CD8-positive, alpha-beta memory T cell (primary cell): ENCODE results near the gene SF1. TPM values are rescaled to one million over a fixed set of nuclear protein-coding genes. Genes with fewer than 3 reads are reported as not detected.
A peak's percentile ranks its signal among the peaks of the same experiment; 100 is the strongest.

ENCODE experiments used
- CTCF ChIA-PET: fragments of 350-600 bp; sonication (Branson Sonifier 250); formaldehyde crosslinking; loops from one replicate; lab custom pipeline; 2021; ENCODE audit warnings: antibody characterized with exemption; lab: Charles Lee
- POLR2A ChIA-PET: fragments of 350-600 bp; sonication (Branson Sonifier 250); formaldehyde crosslinking; loops from one replicate; lab custom pipeline; 2021; ENCODE audit warnings: antibody characterized with exemption; lab: Charles Lee
- DNase-seq, 5 donors: peaks; one replicate each; pipeline versions ENCODE4 v3.0.0 to v3.0.0-alpha.2; 2020 to 2022; ENCODE audit warnings: mixed read lengths in 1 of 5
- H3K27ac ChIP-seq: one replicate; pipeline ENCODE4 v1.7.0; 2013; ENCODE audit warnings: low read depth, mild to moderate bottlenecking, low read length, moderate library complexity
- H3K27me3 ChIP-seq: 2 replicates; pipeline ENCODE4 v1.7.0; 2013; ENCODE audit warnings: low read length, mild to moderate bottlenecking; ENCODE audit not compliant: insufficient read depth, poor library complexity, severe bottlenecking
- H3K36me3 ChIP-seq: 2 replicates; pipeline ENCODE4 v1.7.0; 2013; ENCODE audit warnings: mild to moderate bottlenecking, low read length, moderate library complexity; ENCODE audit not compliant: insufficient read depth
- H3K4me1 ChIP-seq: 2 replicates; pipeline ENCODE4 v1.7.0; 2013; ENCODE audit warnings: mild to moderate bottlenecking, low read length, moderate library complexity; ENCODE audit not compliant: insufficient read depth
- H3K4me3 ChIP-seq: 2 replicates; pipeline ENCODE4 v1.7.0; 2013; ENCODE audit warnings: mild to moderate bottlenecking, low read length
- H3K9me3 ChIP-seq: 2 replicates; pipeline ENCODE4 v1.7.0; 2013; ENCODE audit warnings: mild to moderate bottlenecking, low read length
- H3K27ac Mint-ChIP-seq, 8 donors: one replicate each; pipeline ENCODE4 v1.8.0; 2020 to 2021; ENCODE audit warnings: mixed read lengths in 8 of 8, mild to moderate bottlenecking in 6 of 8, inconsistent platforms in 3 of 8, moderate library complexity in 3 of 8
- H3K27me3 Mint-ChIP-seq, 2 donors: one replicate each; pipeline ENCODE4 v1.8.0; 2020 to 2021; ENCODE audit warnings: mixed read lengths in 2 of 2, mild to moderate bottlenecking in 1 of 2, moderate library complexity in 1 of 2
- H3K36me3 Mint-ChIP-seq, 3 donors: one replicate each; pipeline ENCODE4 v1.8.0; 2020 to 2021; ENCODE audit warnings: mixed read lengths in 3 of 3, inconsistent platforms in 1 of 3, mild to moderate bottlenecking in 1 of 3
- H3K4me1 Mint-ChIP-seq, 3 donors: one replicate each; pipeline ENCODE4 v1.8.0; 2020 to 2021; ENCODE audit warnings: mixed read lengths in 3 of 3, inconsistent platforms in 1 of 3, mild to moderate bottlenecking in 1 of 3
- H3K4me3 Mint-ChIP-seq, 7 donors: one replicate each; pipeline ENCODE4 v1.8.0; 2020 to 2021; ENCODE audit warnings: mixed read lengths in 7 of 7, mild to moderate bottlenecking in 6 of 7, moderate library complexity in 4 of 7, inconsistent platforms in 2 of 7
- H3K9me3 Mint-ChIP-seq, 5 donors: one replicate each; pipeline ENCODE4 v1.8.0; 2020 to 2022; ENCODE audit warnings: mixed read lengths in 5 of 5, mild to moderate bottlenecking in 3 of 5, moderate library complexity in 2 of 5, inconsistent platforms in 1 of 5
- polyA plus RNA-seq: library from polyadenylated mRNA; unstranded; fragments of 300-500 nt; fragmentation: Illumina TruSeq; gene quantifications from one replicate; pipeline ENCODE4 v1.2.3, GENCODE V29; 2021
- total RNA-seq, 2 experiments: library from RNA; stranded (reverse); gene quantifications; one replicate each; pipeline ENCODE4 v1.2.3, GENCODE V29; 2021

SF1 gene
- total and polyA plus RNA-seq, 3 experiments from 2014 or later = 176 to 423 (median 403) TPM

GRCh38 chr11:64776425-64776824 is 1.9 kb downstream of the SF1 start:
- Mint-ChIP-seq H3K4me1 (peaks cover 80 to 87% (median 86%) of the 10 kb centered on the region in 3 donors), H3K9me3 (no peaks in the 10 kb centered on the region), H3K27ac (peak overlapping the region; percentile 33 to 98 (median 96)), H3K36me3 (peaks cover 32 to 70% (median 44%) of the 10 kb centered on the region in 3 donors), H3K4me3 (peak overlapping the region; percentile 90 to 96 (median 95)), H3K27me3 (peaks cover 0 to 7% of the 10 kb centered on the region in 2 donors)
- Histone ChIP-seq H3K9me3 (no peaks in the 10 kb centered on the region), H3K27me3 (no peaks in the 10 kb centered on the region), H3K4me3 (peak overlapping the region; percentile 99), H3K27ac (no peak overlapping the region), H3K36me3 (peaks cover 54% of the 10 kb centered on the region), H3K4me1 (peaks cover 75% of the 10 kb centered on the region)
- no peak for DNase-seq
- POLR2A ChIA-PET = interaction anchor here (0.7 to 6.6 kb wide), 7 partner anchors 8 to 99 kb away, joined by 3 to 158 read pairs (median 37); partner anchors contain the start of genes MEN1, PYGM and RASGRP2
- CTCF ChIA-PET = interaction anchor here (0.7 to 26.7 kb wide), 6 partner anchors 9 to 93 kb away, joined by 3 to 441 read pairs (median 5); partner anchors contain the start of genes PYGM and RASGRP2

GRCh38 chr11:64774144-64774543 is 4.2 kb downstream of the SF1 start:
- ChIA-PET CTCF (interaction anchor here (1.3 to 26.7 kb wide), 3 partner anchors 9 to 61 kb away, joined by 3 to 441 read pairs (median 9); partner anchors contain the start of gene RASGRP2), POLR2A (interaction anchor here (0.7 to 6.6 kb wide), 4 partner anchors 10 to 110 kb away, joined by 5 to 158 read pairs (median 9); partner anchors contain the start of gene RASGRP2)
- H3K27ac Mint-ChIP-seq = peak overlapping the region in 3 of 8 donors; percentile 23 to 97 (median 68)

DNA sequence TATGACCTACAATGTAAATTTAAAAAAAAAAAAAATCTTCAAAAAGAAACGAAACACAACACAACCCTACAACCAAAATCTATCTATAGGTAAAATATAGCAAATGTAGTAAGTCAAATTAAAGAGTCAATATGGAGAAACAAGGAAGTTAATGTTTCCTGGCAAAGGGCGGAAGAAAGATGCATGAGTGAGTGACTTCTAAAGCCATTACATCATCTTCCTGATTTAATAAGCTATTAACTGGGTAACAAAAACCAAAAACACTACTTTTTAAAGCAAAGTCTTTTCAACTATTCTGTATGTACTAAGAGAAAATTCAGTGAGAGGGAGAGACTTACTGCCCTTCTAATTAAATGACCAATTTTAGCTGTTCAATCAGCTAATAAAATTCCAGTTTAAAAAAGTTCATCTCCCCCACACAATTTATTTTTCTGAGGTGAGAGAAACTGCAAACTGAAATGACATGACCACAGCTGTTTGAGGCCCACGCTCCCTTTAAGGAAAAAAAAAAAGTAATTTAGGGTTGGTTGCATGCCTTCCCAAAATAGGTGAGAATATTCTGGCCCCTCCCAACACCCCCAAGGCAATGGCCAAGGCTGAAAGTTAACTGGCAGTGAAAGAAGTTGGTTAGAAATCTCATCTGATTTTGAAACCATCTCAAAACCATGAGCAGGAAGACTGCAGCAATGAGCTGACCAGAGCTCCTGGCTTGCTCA is 5.9 kb downstream of the SF1 start:
- no peak for DNase-seq
- CTCF ChIA-PET = interaction anchor here (1.1 to 26.7 kb wide), 3 partner anchors 10 to 25 kb away, joined by 3 to 441 read pairs (median 5); partner anchors contain the start of gene RASGRP2
- H3K36me3 Mint-ChIP-seq = peaks cover 47 to 98% (median 64%) of the 10 kb centered on the region in 3 donors
- Histone ChIP-seq H3K36me3 (peaks cover 94% of the 10 kb centered on the region), H3K4me1 (peaks cover 99% of the 10 kb centered on the region), H3K9me3 (no peaks in the 10 kb centered on the region), H3K27ac (no peak overlapping the region), H3K27me3 (no peaks in the 10 kb centered on the region), H3K4me3 (no peak overlapping the region)
- peaks cover 85 to 97% (median 93%) of the 10 kb centered on the region in 3 donors for H3K4me1 Mint-ChIP-seq
- H3K4me3 Mint-ChIP-seq = peak overlapping the region; percentile 0 to 75 (median 36)
- no peaks in the 10 kb centered on the region for H3K9me3 Mint-ChIP-seq
- peaks cover 0 to 4% of the 10 kb centered on the region in 2 donors for H3K27me3 Mint-ChIP-seq
- POLR2A ChIA-PET = interaction anchor here (0.7 to 15.8 kb wide), 6 partner anchors 9 to 132 kb away, joined by 3 to 220 read pairs (median 5); partner anchors contain the start of gene RASGRP2
- peak overlapping the region; percentile 19 to 95 (median 49) for H3K27ac Mint-ChIP-seq

More at GRCh38 chr11:64774144-64774543, 4.2 kb downstream of the SF1 start:
- Histone ChIP-seq H3K27me3 (no peaks in the 10 kb centered on the region), H3K4me3 (no peak overlapping the region), H3K9me3 (no peaks in the 10 kb centered on the region), H3K4me1 (peaks cover 82% of the 10 kb centered on the region), H3K36me3 (peaks cover 77% of the 10 kb centered on the region), H3K27ac (no peak overlapping the region)
- H3K4me1 Mint-ChIP-seq = peaks cover 74 to 85% (median 82%) of the 10 kb centered on the region in 3 donors
- peaks cover 0 to 7% of the 10 kb centered on the region in 2 donors for H3K27me3 Mint-ChIP-seq
- H3K4me3 Mint-ChIP-seq = peak overlapping the region; percentile 27 to 58 (median 44)
- DNase-seq = no peak
- no peaks in the 10 kb centered on the region for H3K9me3 Mint-ChIP-seq
- peaks cover 41 to 89% (median 55%) of the 10 kb centered on the region in 3 donors for H3K36me3 Mint-ChIP-seq

GRCh38 chr11:64771861-64772260 is 6.5 kb downstream of the SF1 start:
- Mint-ChIP-seq H3K27me3 (peaks cover 0 to 3% of the 10 kb centered on the region in 2 donors), H3K27ac (peak overlapping the region in 6 of 8 donors; percentile 23 to 95 (median 46)), H3K4me1 (peaks cover 85 to 97% (median 93%) of the 10 kb centered on the region in 3 donors), H3K9me3 (no peaks in the 10 kb centered on the region), H3K4me3 (peak overlapping the region in 3 of 7 donors; percentile 34 to 75 (median 42)), H3K36me3 (peaks cover 44 to 98% (median 63%) of the 10 kb centered on the region in 3 donors)
- ChIA-PET POLR2A (interaction anchor here (1.0 to 15.8 kb wide), 4 partner anchors 8 to 83 kb away, joined by 3 to 220 read pairs (median 6); partner anchors contain the start of gene RASGRP2), CTCF (interaction anchor here (1.1 to 26.7 kb wide), 5 partner anchors 9 to 39 kb away, joined by 3 to 441 read pairs (median 5); partner anchors contain the start of genes MEN1 and RASGRP2)
- no peak for DNase-seq
- no peaks in the 10 kb centered on the region for H3K9me3 ChIP-seq
- no peak overlapping the region for H3K27ac ChIP-seq
- peaks cover 99% of the 10 kb centered on the region for H3K4me1 ChIP-seq
- no peak overlapping the region for H3K4me3 ChIP-seq
- peaks cover 98% of the 10 kb centered on the region for H3K36me3 ChIP-seq
- H3K27me3 ChIP-seq = no peaks in the 10 kb centered on the region

DNA sequence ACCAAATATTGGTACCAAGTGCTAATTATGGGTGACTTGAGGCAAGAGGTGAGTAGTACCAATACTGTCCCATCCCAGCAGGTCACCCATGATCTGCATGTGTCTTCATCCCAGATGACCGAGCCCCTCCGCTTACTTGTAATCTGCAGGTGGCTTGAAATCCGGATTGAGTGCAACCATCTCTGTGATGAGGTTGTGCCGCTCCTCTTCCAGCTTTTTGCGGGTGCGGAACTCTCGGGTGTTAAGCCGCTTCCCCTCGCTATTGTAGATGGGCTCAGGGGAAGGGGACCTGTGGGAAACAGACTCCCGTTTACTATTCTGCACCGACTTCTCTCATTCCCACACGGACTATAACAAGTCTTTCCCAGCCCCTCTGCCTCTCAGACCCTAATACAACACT is 8.2 kb downstream of the SF1 start:
- Histone ChIP-seq H3K9me3 (no peaks in the 10 kb centered on the region), H3K27me3 (no peaks in the 10 kb centered on the region), H3K27ac (no peak overlapping the region), H3K4me1 (peaks cover 91% of the 10 kb centered on the region), H3K36me3 (peaks cover 87% of the 10 kb centered on the region), H3K4me3 (no peak overlapping the region)
- peak overlapping the region in 4 of 8 donors; percentile 14 to 95 (median 71) for H3K27ac Mint-ChIP-seq
- CTCF ChIA-PET = interaction anchor here (1.5 to 26.7 kb wide), 2 partner anchors 9 to 23 kb away, joined by 5 to 441 read pairs; partner anchors contain the start of gene RASGRP2
- no peaks in the 10 kb centered on the region for H3K9me3 Mint-ChIP-seq
- POLR2A ChIA-PET = interaction anchor here (1.1 to 15.8 kb wide), 3 partner anchors 8 to 32 kb away, joined by 3 to 220 read pairs (median 37); partner anchors contain the start of genes RASGRP2 and SF1
- peaks cover 0 to 3% of the 10 kb centered on the region in 2 donors for H3K27me3 Mint-ChIP-seq
- DNase-seq = peak in 1 of 5 donors; percentile 30
- peaks cover 79 to 94% (median 89%) of the 10 kb centered on the region in 3 donors for H3K4me1 Mint-ChIP-seq
- H3K36me3 Mint-ChIP-seq = peaks cover 32 to 93% (median 51%) of the 10 kb centered on the region in 3 donors
- H3K4me3 Mint-ChIP-seq = peak overlapping the region in 2 of 7 donors; percentile 17 to 27

DNA sequence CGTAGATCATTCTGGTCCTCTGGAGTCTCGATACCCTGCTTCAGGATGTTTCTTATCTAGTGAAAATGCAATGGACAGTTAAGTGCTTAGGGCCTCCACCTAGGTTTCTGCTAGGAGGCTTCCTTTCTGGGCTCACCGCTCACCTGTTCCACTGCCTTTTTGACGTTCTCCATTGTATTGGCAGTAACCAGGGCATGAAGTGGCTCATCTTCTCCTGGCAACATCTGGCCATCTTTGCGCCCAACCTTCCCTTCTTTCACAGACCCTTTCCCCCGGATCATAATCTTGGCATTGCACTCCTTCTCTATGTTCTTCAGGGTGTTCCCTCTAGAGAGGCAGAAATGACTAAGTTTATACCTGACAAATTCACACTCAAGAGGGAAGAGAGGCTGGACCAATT is 9.1 kb downstream of the SF1 start:
- Histone ChIP-seq H3K9me3 (no peaks in the 10 kb centered on the region), H3K36me3 (peaks cover 88% of the 10 kb centered on the region), H3K4me3 (no peak overlapping the region), H3K4me1 (peaks cover 91% of the 10 kb centered on the region), H3K27me3 (no peaks in the 10 kb centered on the region), H3K27ac (no peak overlapping the region)
- Mint-ChIP-seq H3K9me3 (no peaks in the 10 kb centered on the region), H3K27me3 (peaks cover 0 to 6% of the 10 kb centered on the region in 2 donors), H3K4me3 (peak overlapping the region in 1 of 7 donors; percentile 52), H3K27ac (peak overlapping the region in 7 of 8 donors; percentile 12 to 95 (median 75)), H3K36me3 (peaks cover 37 to 93% (median 56%) of the 10 kb centered on the region in 3 donors), H3K4me1 (peaks cover 79 to 94% (median 89%) of the 10 kb centered on the region in 3 donors)
- ChIA-PET CTCF (interaction anchor here (0.7 to 26.7 kb wide), 2 partner anchors 22 to 81 kb away, joined by 3 to 441 read pairs; partner anchors contain the start of gene RASGRP2), POLR2A (interaction anchor here (0.6 to 15.8 kb wide), 3 partner anchors 8 to 38 kb away, joined by 5 to 220 read pairs (median 37); partner anchors contain the start of genes RASGRP2 and SF1)
- DNase-seq = peak in 1 of 5 donors; percentile 31

- Histone ChIP-seq H3K4me3 (no peak overlapping the region), H3K4me1 (peaks cover 91% of the 10 kb centered on the region), H3K9me3 (no peaks in the 10 kb centered on the region), H3K27ac (no peak overlapping the region), H3K36me3 (peaks cover 78% of the 10 kb centered on the region), H3K27me3 (no peaks in the 10 kb centered on the region)
- POLR2A ChIA-PET = interaction anchor here (3.4 to 15.8 kb wide), 2 partner anchors 9 to 24 kb away, joined by 37 to 220 read pairs; partner anchors contain the start of genes RASGRP2 and SF1
- no peak for DNase-seq
- Mint-ChIP-seq H3K27ac (peak overlapping the region; percentile 24 to 95 (median 84)), H3K27me3 (peaks cover 0 to 6% of the 10 kb centered on the region in 2 donors), H3K4me3 (peak overlapping the region in 4 of 7 donors; percentile 10 to 77 (median 42)), H3K9me3 (no peaks in the 10 kb centered on the region), H3K36me3 (peaks cover 32 to 92% (median 51%) of the 10 kb centered on the region in 3 donors), H3K4me1 (peaks cover 80 to 94% (median 89%) of the 10 kb centered on the region in 3 donors)
- CTCF ChIA-PET = interaction anchor here (0.7 to 26.7 kb wide), 9 partner anchors 8 to 96 kb away, joined by 3 to 441 read pairs (median 4); partner anchors contain the start of genes MAP4K2, RASGRP2 and SF1
Measured at GRCh38 chr11:64768300-64768694, 10.0 kb downstream of the SF1 start.
